DOHH2 (cell line): Measurements from ENCODE around the gene AGFG1.
"Not testable (repeated sequence)": the region's sequence is repeated elsewhere in the genome, so short reads cannot be mapped to it uniquely, and the experiment has no call there.

Experiments
- H3F3A ChIP-seq: fragments of 200-600 bp; sonication (generic), shearing (Covaris generic); 2 replicates; pipeline ENCODE4 v1.6.0; 2016; ENCODE audit warnings: antibody characterized with exemption, mild to moderate bottlenecking; ENCODE audit not compliant: control insufficient read depth, insufficient read depth
- H3K27ac ChIP-seq: fragments of 200-600 bp; sonication (generic); 2 replicates; pipeline ENCODE4 v1.5.1; 2014; ENCODE audit warnings: low read depth, mild to moderate bottlenecking, low read length, moderate library complexity
- H3K27me3 ChIP-seq: fragments of 200-600 bp; sonication (generic); 2 replicates; pipeline ENCODE4 v1.6.1; 2014; ENCODE audit warnings: mild to moderate bottlenecking, low read length, mixed read lengths; ENCODE audit not compliant: control insufficient read depth
- H3K36me3 ChIP-seq: fragments of 200-600 bp; sonication (generic); 2 replicates; pipeline ENCODE4 v1.6.1; 2014; ENCODE audit warnings: mild to moderate bottlenecking, low read length, moderate library complexity, mixed read lengths; ENCODE audit not compliant: control insufficient read depth
- H3K4me1 ChIP-seq: fragments of 200-600 bp; sonication (generic); 2 replicates; pipeline ENCODE4 v1.6.1; 2014; ENCODE audit warnings: mild to moderate bottlenecking, low read length, mixed read lengths; ENCODE audit not compliant: control insufficient read depth
- H3K4me2 ChIP-seq: fragments of 200-600 bp; sonication (generic); 2 replicates; pipeline ENCODE4 v1.6.0; 2014; ENCODE audit warnings: mild to moderate bottlenecking, low read length, moderate library complexity
- H3K4me3 ChIP-seq: fragments of 200-600 bp; sonication (generic); 2 replicates; pipeline ENCODE4 v1.5.1; 2014; ENCODE audit warnings: mild to moderate bottlenecking, low read length, mixed read lengths
- H3K79me2 ChIP-seq: fragments of 200-600 bp; sonication (generic); 2 replicates; pipeline ENCODE4 v1.6.1; 2014; ENCODE audit warnings: mild to moderate bottlenecking, low read length, mixed read lengths; ENCODE audit not compliant: control insufficient read depth
- H3K9me2 ChIP-seq: fragments of 200-600 bp; sonication (generic); replicated peaks from 2 replicates; pipeline ENCODE4 v1.6.1; 2014; ENCODE audit warnings: mild to moderate bottlenecking, low read length, mixed read lengths; ENCODE audit not compliant: control insufficient read depth
- H3K9me3 ChIP-seq: fragments of 200-600 bp; sonication (generic); 2 replicates; pipeline ENCODE4 v1.6.1; 2014; ENCODE audit warnings: antibody characterized with exemption, low read length, mixed read lengths; ENCODE audit not compliant: control insufficient read depth, insufficient read depth
- H4K20me1 ChIP-seq: fragments of 200-600 bp; sonication (generic); 2 replicates; pipeline ENCODE4 v1.6.0; 2014; ENCODE audit warnings: low read depth, mild to moderate bottlenecking, antibody characterized with exemption, low read length, moderate library complexity; ENCODE audit not compliant: control insufficient read depth, insufficient read depth
- CTCF ChIP-seq: fragments of 200-600 bp; sonication (generic); IDR thresholded peaks from one replicate; pipeline ENCODE4 v1.5.1; 2014; ENCODE audit warnings: antibody characterized with exemption, mild to moderate bottlenecking, low read depth, low read length; ENCODE audit not compliant: poor library complexity, severe bottlenecking
- EZH2phosphoT487 ChIP-seq: fragments of 200-600 bp; sonication (generic); IDR thresholded peaks from 2 replicates; pipeline ENCODE4 v1.6.1; 2017; ENCODE audit warnings: borderline replicate concordance, mild to moderate bottlenecking, antibody characterized with exemption, low read length, moderate library complexity, mixed read lengths

Gene AGFG1

GRCh38 chr2:227513113-227513512 is 41.2 kb downstream of the AGFG1 start:
- H3K4me3 ChIP-seq, result no peak overlapping the region
- no peak overlapping the region for H3K27ac ChIP-seq
- H3K4me1 ChIP-seq, result peaks cover 17% of the 10 kb centered on the region
- peaks cover 98% of the 10 kb centered on the region for H3K79me2 ChIP-seq
- no peaks in the 10 kb centered on the region for H3K9me2 ChIP-seq
- H3K27me3 ChIP-seq, result no peaks in the 10 kb centered on the region
- H3K4me2 ChIP-seq, result no peak overlapping the region
- H3K36me3 ChIP-seq, result no peaks in the 10 kb centered on the region
- H3F3A ChIP-seq, result no peaks in the 10 kb centered on the region
- TF ChIP-seq EZH2phosphoT487 (no peak), CTCF (no peak)
- no peaks in the 10 kb centered on the region for H3K9me3 ChIP-seq
- peaks cover 14% of the 10 kb centered on the region; the same call in 1 of the 2 replicates for H4K20me1 ChIP-seq

GRCh38 chr2:227515742-227516141 is 43.8 kb downstream of the AGFG1 start:
- H3F3A ChIP-seq, result no peaks in the 10 kb centered on the region
- H3K36me3 ChIP-seq, result peaks cover 11% of the 10 kb centered on the region
- H3K9me2 ChIP-seq, result no peaks in the 10 kb centered on the region
- H3K4me3 ChIP-seq, result no peak overlapping the region
- H3K4me1 ChIP-seq, result peaks cover 33% of the 10 kb centered on the region
- peaks cover 14% of the 10 kb centered on the region; the same call in 1 of the 2 replicates for H4K20me1 ChIP-seq
- no peaks in the 10 kb centered on the region for H3K9me3 ChIP-seq
- TF ChIP-seq EZH2phosphoT487 (no peak), CTCF (no peak)
- H3K4me2 ChIP-seq, result no peak overlapping the region
- H3K79me2 ChIP-seq, result peaks cover 99% of the 10 kb centered on the region
- no peak overlapping the region for H3K27ac ChIP-seq
- H3K27me3 ChIP-seq, result no peaks in the 10 kb centered on the region

GRCh38 chr2:227517724-227518123 is 45.8 kb downstream of the AGFG1 start:
- H3K79me2 ChIP-seq, result peaks cover 87% of the 10 kb centered on the region
- H4K20me1 ChIP-seq, result 0 out of 2 replicates have a peak, but pooled peaks cover 10% of the 10 kb centered on the region
- no peak overlapping the region for H3K27ac ChIP-seq

GRCh38 chr2:227518278-227518865 is 46.4 kb downstream of the AGFG1 start:
- not testable (repeated sequence) for H4K20me1 ChIP-seq, H3K27me3 ChIP-seq, H3F3A ChIP-seq, H3K4me2 ChIP-seq, H3K9me2 ChIP-seq, H3K4me3 ChIP-seq, H3K27ac ChIP-seq, H3K9me3 ChIP-seq
- H3K36me3 ChIP-seq, result peaks cover 25% of the 10 kb centered on the region
- peaks cover 80% of the 10 kb centered on the region for H3K79me2 ChIP-seq
- H3K4me1 ChIP-seq, result peaks cover 20% of the 10 kb centered on the region

More at GRCh38 chr2:227517724-227518123, 45.8 kb downstream of the AGFG1 start:
- no peaks in the 10 kb centered on the region for H3F3A ChIP-seq
- no peak for TF ChIP-seq EZH2phosphoT487
- no peak for TF ChIP-seq CTCF
- peaks cover 20% of the 10 kb centered on the region for H3K4me1 ChIP-seq
- H3K27me3 ChIP-seq, result no peaks in the 10 kb centered on the region
- H3K9me2 ChIP-seq, result no peaks in the 10 kb centered on the region
- peaks cover 22% of the 10 kb centered on the region for H3K36me3 ChIP-seq
- H3K9me3 ChIP-seq, result no peaks in the 10 kb centered on the region
- H3K4me3 ChIP-seq, result no peak overlapping the region
- no peak overlapping the region for H3K4me2 ChIP-seq

GRCh38 chr2:227521178-227521577 is 49.2 kb downstream of the AGFG1 start:
- not testable (repeated sequence) for H3F3A ChIP-seq, H3K4me2 ChIP-seq, H3K9me2 ChIP-seq, H3K9me3 ChIP-seq, H4K20me1 ChIP-seq, H3K4me3 ChIP-seq, H3K27ac ChIP-seq, H3K27me3 ChIP-seq
- Histone ChIP-seq H3K4me1 (peaks cover 20% of the 10 kb centered on the region), H3K36me3 (peaks cover 52% of the 10 kb centered on the region), H3K79me2 (peaks cover 52% of the 10 kb centered on the region)
